Measurements from ENCODE around the gene ZC3H15.
A peak's percentile ranks its signal among the peaks of the same experiment; 100 is the strongest.
"Not testable (repeated sequence)": the region's sequence is repeated elsewhere in the genome, so short reads cannot be mapped to it uniquely, and the experiment has no call there.

Gene ZC3H15

DNA sequence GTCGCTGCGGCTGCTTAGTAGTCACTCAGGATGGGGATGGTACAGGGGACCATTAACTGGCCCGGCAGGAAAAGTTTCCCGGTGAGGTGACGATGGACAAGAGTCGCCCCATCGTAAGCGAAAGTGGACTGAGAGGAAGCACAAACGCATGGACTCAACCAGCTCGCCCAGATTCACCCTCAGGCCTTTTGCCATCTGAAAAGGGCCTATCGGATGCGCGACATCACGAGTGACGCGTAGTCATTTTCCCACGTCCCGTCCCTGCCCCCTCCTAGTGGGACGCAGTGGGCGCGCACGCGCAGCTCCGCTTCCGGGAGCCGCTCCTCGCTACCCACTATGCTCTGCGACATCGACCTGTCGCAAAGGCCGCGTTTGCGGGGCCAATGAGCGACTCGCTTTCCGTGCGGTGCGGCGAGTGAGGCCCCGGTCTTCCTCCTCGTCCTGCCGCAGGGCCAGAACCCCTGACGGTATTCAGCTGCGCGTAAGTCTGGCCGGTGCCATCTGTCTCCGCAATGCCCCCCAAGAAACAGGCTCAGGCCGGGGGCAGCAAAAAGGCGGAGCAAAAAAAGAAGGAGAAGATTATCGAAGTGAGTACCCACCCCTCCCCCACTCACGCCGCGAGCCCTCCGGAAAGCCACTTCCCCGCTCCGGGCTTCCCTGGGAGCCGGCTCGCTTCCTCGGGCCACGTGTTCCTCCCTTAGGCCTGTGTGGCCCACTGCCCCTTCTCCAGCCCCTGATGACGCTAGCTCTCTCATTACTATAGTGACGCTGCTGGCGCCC, at the start of gene ZC3H15:
ZC3H15 (plus strand) TSS at position 390 of the 780 bp plus-strand sequence; CDS start at position 513, 123 bp downstream.
- Mint-ChIP-seq H3K9me3 (no peaks in the 10 kb centered on the region), H3K27me3 (ENCODE audit: low read depth, poor library complexity) (no peaks in the 10 kb centered on the region), H3K4me1 (peaks cover 57% of the 10 kb centered on the region), H3K27ac (peak within 1 kb of the TSS; percentile 100), H3K36me3 (ENCODE audit: low read depth) (peaks cover 5% of the 10 kb centered on the region), H3K4me3 (peak within 1 kb of the TSS; percentile 98)
- DNase-seq: peak; percentile 92
- TF ChIP-seq CTCF (IDR thresholded peaks at IDR 0.05): no peak

DNA sequence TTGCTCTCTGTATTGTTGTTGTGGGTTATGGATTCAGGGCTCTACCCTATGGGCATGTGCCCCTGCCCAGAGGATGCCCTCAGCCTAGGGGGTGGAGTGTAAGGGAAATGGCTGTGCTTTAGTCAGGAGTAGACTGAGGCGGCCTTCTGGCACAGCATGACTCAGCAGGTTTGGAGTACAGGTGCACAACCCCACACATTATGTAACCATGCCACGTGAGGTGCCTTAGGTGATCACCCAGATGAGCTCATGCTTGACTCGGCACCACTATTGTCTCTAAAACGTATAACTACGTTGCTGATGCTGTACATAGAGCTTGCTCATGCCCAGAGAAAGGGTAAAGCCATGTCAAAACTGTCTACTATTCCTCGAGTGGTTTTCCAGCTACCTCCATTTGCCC, 48.3 kb upstream of the ZC3H15 start:
- peaks cover 44% of the 10 kb centered on the region for H3K36me3 Mint-ChIP-seq (ENCODE audit: low read depth)
- DNase-seq: no peak
- H3K27me3 Mint-ChIP-seq (ENCODE audit: low read depth, poor library complexity): no peaks in the 10 kb centered on the region
- no peak overlapping the region for H3K4me3 Mint-ChIP-seq
- H3K27ac Mint-ChIP-seq: no peak overlapping the region
- H3K4me1 Mint-ChIP-seq: no peaks in the 10 kb centered on the region
- peaks cover 25% of the 10 kb centered on the region for H3K9me3 Mint-ChIP-seq
- no peak for TF ChIP-seq CTCF (IDR thresholded peaks at IDR 0.05)

GRCh38 chr2:186439673-186440095, 46.4 kb upstream of the ZC3H15 start:
- not testable (repeated sequence) for H3K27me3 Mint-ChIP-seq (ENCODE audit: low read depth, poor library complexity); H3K4me1 Mint-ChIP-seq; H3K27ac Mint-ChIP-seq; DNase-seq; H3K4me3 Mint-ChIP-seq
- Mint-ChIP-seq H3K36me3 (ENCODE audit: low read depth) (peaks cover 38% of the 10 kb centered on the region), H3K9me3 (peaks cover 25% of the 10 kb centered on the region)

DNA sequence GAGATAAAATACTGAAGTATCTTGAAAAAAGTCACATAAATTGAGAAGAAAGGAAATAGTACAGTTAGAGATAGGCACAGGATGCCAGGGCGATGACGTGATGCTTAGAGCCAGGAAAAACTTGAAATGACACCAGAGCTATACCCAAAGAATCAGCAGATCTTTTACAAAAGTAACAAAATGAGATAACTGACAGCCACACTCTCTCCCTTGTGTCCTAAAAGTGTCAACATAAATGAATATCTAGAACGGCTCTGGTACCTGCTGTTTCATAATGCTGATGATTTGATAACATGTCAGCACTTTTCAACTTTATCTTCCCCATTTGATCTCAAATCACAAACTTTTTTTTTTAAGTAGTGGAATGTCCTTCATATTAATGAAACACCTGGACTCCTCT, 45.6 kb upstream of the ZC3H15 start:
- DNase-seq: no peak
- Mint-ChIP-seq H3K4me3 (no peak overlapping the region), H3K27ac (no peak overlapping the region), H3K4me1 (no peaks in the 10 kb centered on the region), H3K36me3 (ENCODE audit: low read depth) (peaks cover 36% of the 10 kb centered on the region), H3K9me3 (peaks cover 25% of the 10 kb centered on the region), H3K27me3 (ENCODE audit: low read depth, poor library complexity) (no peaks in the 10 kb centered on the region)
- TF ChIP-seq CTCF (IDR thresholded peaks at IDR 0.05): no peak

- Mint-ChIP-seq H3K4me1 (no peaks in the 10 kb centered on the region), H3K27me3 (ENCODE audit: low read depth, poor library complexity) (no peaks in the 10 kb centered on the region), H3K4me3 (no peak overlapping the region), H3K27ac (no peak overlapping the region), H3K9me3 (peaks cover 19% of the 10 kb centered on the region), H3K36me3 (ENCODE audit: low read depth) (peaks cover 28% of the 10 kb centered on the region)
- no peak for DNase-seq
- TF ChIP-seq CTCF (IDR thresholded peaks at IDR 0.05): no peak
These were observed 43.2 kb upstream of the ZC3H15 start for GRCh38 chr2:186442885-186443284.

- Mint-ChIP-seq H3K4me3 (no peak overlapping the region), H3K9me3 (peaks cover 10% of the 10 kb centered on the region), H3K27me3 (ENCODE audit: low read depth, poor library complexity) (no peaks in the 10 kb centered on the region), H3K4me1 (no peaks in the 10 kb centered on the region), H3K27ac (no peak overlapping the region), H3K36me3 (ENCODE audit: low read depth) (peaks cover 18% of the 10 kb centered on the region)
- no peak for DNase-seq
- no peak for TF ChIP-seq CTCF (IDR thresholded peaks at IDR 0.05)
These were observed 42.2 kb upstream of the ZC3H15 start for GRCh38 chr2:186443851-186444250.

Measured in nephron progenitor cell (in vitro differentiated cells).